HEK293 (cell line): ENCODE results near the gene SLC6A13.
A peak's percentile ranks its signal among the peaks of the same experiment; 100 is the strongest.

ENCODE experiments used
- CTCF ChIA-PET: fragments of 350-600 bp; formaldehyde crosslinking; extraction: SDS; loops from one replicate; lab custom pipeline; 2021; ENCODE audit warnings: antibody characterized with exemption; lab: Yijun Ruan, JAX
- POLR2A ChIA-PET: fragments of 300-600 bp; formaldehyde crosslinking; extraction: SDS; loops from one replicate; lab custom pipeline; 2020; ENCODE audit warnings: antibody characterized with exemption, inconsistent platforms; lab: Yijun Ruan, JAX
- H3K27ac ChIP-seq: fragments of 200-500 bp; sonication (Bioruptor generic); 2 replicates; pipeline ENCODE4 v1.5.1; 2014; ENCODE audit warnings: low read depth, low read length, control low read depth, inconsistent platforms; ENCODE audit errors: extremely low read depth
- H3K36me3 ChIP-seq, 2 experiments: fragments of 200-500 bp in 1 of 2; sonication (Bioruptor generic) in 1 of 2; 1 replicate in 1 of 2; 2 replicates in 1 of 2; pipeline ENCODE4 v1.5.1; 2014 to 2017; ENCODE audit warnings: inconsistent platforms in 2 of 2, low read length in 2 of 2; ENCODE audit not compliant: control insufficient read depth in 2 of 2, insufficient read depth in 1 of 2
- H3K4me1 ChIP-seq: fragments of 200-500 bp; sonication (Bioruptor generic); 2 replicates; pipeline ENCODE4 v1.5.1; 2014; ENCODE audit warnings: mild to moderate bottlenecking, low read length, inconsistent platforms; ENCODE audit not compliant: control insufficient read depth, insufficient read depth
- H3K4me3 ChIP-seq: 2 replicates; pipeline ENCODE4 v1.5.1; 2011; ENCODE audit warnings: low read depth, mild to moderate bottlenecking, control low read depth, low read length, moderate library complexity
- H3K9me3 ChIP-seq: fragments of 200-500 bp; sonication (Bioruptor generic); 2 replicates; pipeline ENCODE4 v1.5.1; 2014; ENCODE audit warnings: low read depth, low read length, inconsistent platforms; ENCODE audit not compliant: control insufficient read depth, insufficient read depth
- ATF2 ChIP-seq: fragments of 450-650 bp; formaldehyde crosslinking; IDR thresholded peaks from 2 replicates; pipeline ENCODE4 v1.5.1; 2016; ENCODE audit warnings: missing biosample characterization, missing genetic modification characterization, low read depth
- BCL11B ChIP-seq: fragments of 450-650 bp; formaldehyde crosslinking; IDR thresholded peaks from 2 replicates; pipeline ENCODE4 v1.5.1; 2016; ENCODE audit warnings: low read depth, missing biosample characterization, missing genetic modification characterization
- FEZF1 ChIP-seq: fragments of 450-650 bp; formaldehyde crosslinking; IDR thresholded peaks from 2 replicates; pipeline ENCODE4 v1.5.1; 2016; ENCODE audit warnings: missing biosample characterization, missing genetic modification characterization
- GFI1B ChIP-seq: fragments of 450-650 bp; formaldehyde crosslinking; IDR thresholded peaks from 2 replicates; pipeline ENCODE4 v1.5.1; 2016; ENCODE audit warnings: missing biosample characterization, missing genetic modification characterization
- INSM2 ChIP-seq: fragments of 450-650 bp; formaldehyde crosslinking; IDR thresholded peaks from 2 replicates; pipeline ENCODE4 v1.5.1; 2016; ENCODE audit warnings: missing biosample characterization, missing genetic modification characterization
- KLF1 ChIP-seq: fragments of 450-650 bp; formaldehyde crosslinking; IDR thresholded peaks from 2 replicates; pipeline ENCODE4 v1.5.1; 2016; ENCODE audit warnings: missing biosample characterization, missing genetic modification characterization
- RBAK ChIP-seq: fragments of 450-650 bp; formaldehyde crosslinking; IDR thresholded peaks from 2 replicates; pipeline ENCODE4 v1.5.1; 2016; ENCODE audit warnings: missing biosample characterization, missing genetic modification characterization
- SALL2 ChIP-seq: fragments of 450-650 bp; formaldehyde crosslinking; IDR thresholded peaks from 2 replicates; pipeline ENCODE4 v1.5.0; 2017; ENCODE audit warnings: missing biosample characterization, mild to moderate bottlenecking, missing genetic modification characterization, borderline replicate concordance
- WT1 ChIP-seq: fragments of 450-650 bp; formaldehyde crosslinking; IDR thresholded peaks from 2 replicates; pipeline ENCODE4 v1.5.1; 2016; ENCODE audit warnings: missing biosample characterization, missing genetic modification characterization
- ZFHX2 ChIP-seq: fragments of 450-650 bp; formaldehyde crosslinking; conservative IDR thresholded peaks from 2 replicates; pipeline ENCODE4 v1.5.1; 2016; ENCODE audit warnings: missing biosample characterization, missing genetic modification characterization
- ZIC2 ChIP-seq: fragments of 450-650 bp; formaldehyde crosslinking; IDR thresholded peaks from 2 replicates; pipeline ENCODE4 v1.5.1; 2016; ENCODE audit warnings: missing biosample characterization, missing genetic modification characterization
- ZNF10 ChIP-seq: fragments of 450-650 bp; formaldehyde crosslinking; IDR thresholded peaks from 2 replicates; pipeline ENCODE4 v1.5.1; 2017; ENCODE audit warnings: missing biosample characterization, missing genetic modification characterization
- ZNF121 ChIP-seq: fragments of 450-650 bp; formaldehyde crosslinking; IDR thresholded peaks from 2 replicates; pipeline ENCODE4 v1.5.1; 2016; ENCODE audit warnings: missing biosample characterization, missing genetic modification characterization
- ZNF140 ChIP-seq: fragments of 450-650 bp; formaldehyde crosslinking; IDR thresholded peaks from 2 replicates; pipeline ENCODE4 v1.5.1; 2016; ENCODE audit warnings: missing biosample characterization, missing genetic modification characterization
- ZNF350 ChIP-seq: fragments of 450-650 bp; formaldehyde crosslinking; IDR thresholded peaks from 2 replicates; pipeline ENCODE4 v1.5.0; 2017; ENCODE audit warnings: missing biosample characterization, mild to moderate bottlenecking, missing genetic modification characterization
- ZNF423 ChIP-seq: fragments of 450-650 bp; formaldehyde crosslinking; IDR thresholded peaks from 2 replicates; pipeline ENCODE4 v1.5.1; 2016; ENCODE audit warnings: missing biosample characterization, missing genetic modification characterization
- ZNF426 ChIP-seq: fragments of 450-650 bp; formaldehyde crosslinking; IDR thresholded peaks from 2 replicates; pipeline ENCODE4 v1.5.1; 2017; ENCODE audit warnings: missing biosample characterization, missing genetic modification characterization, mild to moderate bottlenecking, inconsistent platforms, moderate library complexity
- ZNF433 ChIP-seq: fragments of 450-650 bp; formaldehyde crosslinking; IDR thresholded peaks from 2 replicates; pipeline ENCODE4 v1.5.1; 2016; ENCODE audit warnings: missing biosample characterization, missing genetic modification characterization, low read depth
- ZNF473 ChIP-seq: fragments of 450-650 bp; formaldehyde crosslinking; IDR thresholded peaks from 2 replicates; pipeline ENCODE4 v1.5.1; 2017; ENCODE audit warnings: missing biosample characterization, missing genetic modification characterization
- ZNF48 ChIP-seq: fragments of 450-650 bp; formaldehyde crosslinking; IDR thresholded peaks from 2 replicates; pipeline ENCODE4 v1.5.1; 2016; ENCODE audit warnings: missing biosample characterization, missing genetic modification characterization
- ZNF521 ChIP-seq: fragments of 450-650 bp; formaldehyde crosslinking; IDR thresholded peaks from 2 replicates; pipeline ENCODE4 v1.5.1; 2017; ENCODE audit warnings: missing biosample characterization, mild to moderate bottlenecking, missing genetic modification characterization
- ZNF626 ChIP-seq: fragments of 450-650 bp; sonication (Bioruptor Pico); formaldehyde crosslinking; IDR thresholded peaks from 2 replicates; pipeline ENCODE4 v1.5.1; 2018; ENCODE audit warnings: missing biosample characterization, missing genetic modification characterization, inconsistent platforms
- ZNF785 ChIP-seq: fragments of 450-650 bp; formaldehyde crosslinking; IDR thresholded peaks from 2 replicates; pipeline ENCODE4 v1.5.1; 2016; ENCODE audit warnings: missing biosample characterization, missing genetic modification characterization

The SLC6A13 gene

GRCh38 chr12:185576-185955 lies 77.1 kb downstream of the SLC6A13 start:
- Histone ChIP-seq H3K9me3 (no peaks in the 10 kb centered on the region), H3K27ac (no peak overlapping the region), H3K36me3 (no peaks in the 10 kb centered on the region), H3K4me3 (no peak overlapping the region), H3K4me1 (no peaks in the 10 kb centered on the region)
- CTCF ChIA-PET: interaction anchor here (0.6 to 1.0 kb wide), 2 partner anchors 33 to 37 kb away, joined by 3 to 4 read pairs; no protein-coding TSS in a partner anchor
- POLR2A ChIA-PET: no interaction called here
- no peak for TF ChIP-seq ZNF473 (tag by site-specific recombination)
- TF ChIP-seq ZNF423 (tag by site-specific recombination): no peak
- TF ChIP-seq, all 188 proteins: peak for 0

GRCh38 chr12:184811-185575 lies 77.6 kb downstream of the SLC6A13 start:
- CTCF ChIA-PET: interaction anchor here (0.6 kb wide), 1 partner anchor 33 kb away, joined by 4 read pairs; no protein-coding TSS in a partner anchor
- POLR2A ChIA-PET: no interaction called here
- no peak overlapping the region for H3K4me3 ChIP-seq

GRCh38 chr12:182381-182892 lies 80.2 kb downstream of the SLC6A13 start:
- 0 out of 2 replicates have a peak, but pooled peaks have one; percentile 34 for TF ChIP-seq WT1
- TF ChIP-seq SALL2 (tag by site-specific recombination): no peak
- no peak for TF ChIP-seq ZNF626
- TF ChIP-seq ZFHX2 (tag by site-specific recombination): peak; percentile 36
- peak; percentile 52 for TF ChIP-seq ZIC2 (tag by site-specific recombination)
- TF ChIP-seq ZNF426 (tag by site-specific recombination): no peak
- Histone ChIP-seq H3K4me1 (no peaks in the 10 kb centered on the region), H3K36me3 (no peaks in the 10 kb centered on the region), H3K27ac (no peak overlapping the region), H3K9me3 (no peaks in the 10 kb centered on the region), H3K4me3 (no peak overlapping the region)
- ChIA-PET POLR2A (no interaction called here), CTCF (no interaction called here)

More at GRCh38 chr12:184811-185575, 77.6 kb downstream of the SLC6A13 start:
- Histone ChIP-seq H3K4me1 (no peaks in the 10 kb centered on the region), H3K9me3 (no peaks in the 10 kb centered on the region)
- TF ChIP-seq ZNF48 (no peak), ZNF121 (tag by site-specific recombination) (no peak), ZNF433 (no peak), ZNF140 (no peak), INSM2 (tag by site-specific recombination) (no peak), RBAK (tag by site-specific recombination) (no peak), GFI1B (tag by site-specific recombination) (no peak), ZNF10 (no peak), BCL11B (no peak), FEZF1 (tag by site-specific recombination) (no peak), KLF1 (tag by site-specific recombination) (no peak), ZNF521 (tag by site-specific recombination) (no peak), ZNF350 (no peak), ATF2 (tag by site-specific recombination) (no peak), ZNF785 (tag by site-specific recombination) (no peak)
- TF ChIP-seq, all 188 proteins: peak for 0
- no peak overlapping the region for H3K27ac ChIP-seq
- no peaks in the 10 kb centered on the region for H3K36me3 ChIP-seq
